Measurements from ENCODE around the gene NRF1.

The NRF1 gene

GRCh38 chr7:129797214-129797789 is 185.8 kb downstream of the NRF1 start:
- H3K4me3 ChIP-seq (ENCODE audit: control insufficient read depth, low read depth, low read length), result no peak overlapping the region
- no peak for DNase-seq (ENCODE audit: low read depth)
- TF ChIP-seq, protein P1, sequence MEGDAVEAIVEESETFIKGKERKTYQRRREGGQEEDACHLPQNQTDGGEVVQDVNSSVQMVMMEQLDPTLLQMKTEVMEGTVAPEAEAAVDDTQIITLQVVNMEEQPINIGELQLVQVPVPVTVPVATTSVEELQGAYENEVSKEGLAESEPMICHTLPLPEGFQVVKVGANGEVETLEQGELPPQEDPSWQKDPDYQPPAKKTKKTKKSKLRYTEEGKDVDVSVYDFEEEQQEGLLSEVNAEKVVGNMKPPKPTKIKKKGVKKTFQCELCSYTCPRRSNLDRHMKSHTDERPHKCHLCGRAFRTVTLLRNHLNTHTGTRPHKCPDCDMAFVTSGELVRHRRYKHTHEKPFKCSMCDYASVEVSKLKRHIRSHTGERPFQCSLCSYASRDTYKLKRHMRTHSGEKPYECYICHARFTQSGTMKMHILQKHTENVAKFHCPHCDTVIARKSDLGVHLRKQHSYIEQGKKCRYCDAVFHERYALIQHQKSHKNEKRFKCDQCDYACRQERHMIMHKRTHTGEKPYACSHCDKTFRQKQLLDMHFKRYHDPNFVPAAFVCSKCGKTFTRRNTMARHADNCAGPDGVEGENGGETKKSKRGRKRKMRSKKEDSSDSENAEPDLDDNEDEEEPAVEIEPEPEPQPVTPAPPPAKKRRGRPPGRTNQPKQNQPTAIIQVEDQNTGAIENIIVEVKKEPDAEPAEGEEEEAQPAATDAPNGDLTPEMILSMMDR (conservative IDR thresholded peaks at IDR 0.05; ENCODE audit: control insufficient read depth, insufficient read depth, low read depth, low read length), result no peak

GRCh38 chr7:129798616-129799349 is 187.3 kb downstream of the NRF1 start:
- no peak overlapping the region for H3K4me3 ChIP-seq (ENCODE audit: control insufficient read depth, low read depth, low read length)
- DNase-seq (ENCODE audit: low read depth), result no peak
- TF ChIP-seq, protein P1 (conservative IDR thresholded peaks at IDR 0.05; ENCODE audit: control insufficient read depth, insufficient read depth, low read depth, low read length), result no peak

GRCh38 chr7:129799350-129799955 is 187.9 kb downstream of the NRF1 start:
- H3K4me3 ChIP-seq (ENCODE audit: control insufficient read depth, low read depth, low read length), result no peak overlapping the region
- TF ChIP-seq, protein P1 (conservative IDR thresholded peaks at IDR 0.05; ENCODE audit: control insufficient read depth, insufficient read depth, low read depth, low read length), result no peak
- no peak for DNase-seq (ENCODE audit: low read depth)

GRCh38 chr7:129800901-129801300 is 189.4 kb downstream of the NRF1 start:
- no peak for DNase-seq (ENCODE audit: low read depth)
- TF ChIP-seq, protein P1 (conservative IDR thresholded peaks at IDR 0.05; ENCODE audit: control insufficient read depth, insufficient read depth, low read depth, low read length), result no peak
- H3K4me3 ChIP-seq (ENCODE audit: control insufficient read depth, low read depth, low read length), result no peak overlapping the region

DNA sequence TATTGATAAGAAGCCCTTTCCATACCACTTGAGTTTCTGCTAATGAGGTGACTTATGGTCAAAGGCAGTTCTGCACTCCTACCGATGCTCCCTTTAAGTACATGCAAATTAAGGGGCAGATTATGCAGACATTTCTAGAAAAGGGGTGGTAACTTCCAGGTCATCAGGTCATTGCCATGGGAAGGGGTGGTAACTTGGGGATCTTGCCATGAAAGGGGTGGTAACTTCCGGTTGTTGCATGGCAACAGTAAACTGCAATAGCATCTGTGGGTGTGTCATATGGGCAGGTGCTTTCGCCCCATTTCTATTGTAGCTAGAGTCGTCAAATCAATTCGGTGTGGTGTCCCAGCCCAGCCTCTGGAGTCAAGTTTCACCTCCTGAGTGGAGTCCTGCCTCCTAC is 190.4 kb downstream of the NRF1 start:
- TF ChIP-seq, protein P1 (conservative IDR thresholded peaks at IDR 0.05; ENCODE audit: control insufficient read depth, insufficient read depth, low read depth, low read length), result no peak
- H3K4me3 ChIP-seq (ENCODE audit: control insufficient read depth, low read depth, low read length), result no peak overlapping the region
- no peak for DNase-seq (ENCODE audit: low read depth)

DNA sequence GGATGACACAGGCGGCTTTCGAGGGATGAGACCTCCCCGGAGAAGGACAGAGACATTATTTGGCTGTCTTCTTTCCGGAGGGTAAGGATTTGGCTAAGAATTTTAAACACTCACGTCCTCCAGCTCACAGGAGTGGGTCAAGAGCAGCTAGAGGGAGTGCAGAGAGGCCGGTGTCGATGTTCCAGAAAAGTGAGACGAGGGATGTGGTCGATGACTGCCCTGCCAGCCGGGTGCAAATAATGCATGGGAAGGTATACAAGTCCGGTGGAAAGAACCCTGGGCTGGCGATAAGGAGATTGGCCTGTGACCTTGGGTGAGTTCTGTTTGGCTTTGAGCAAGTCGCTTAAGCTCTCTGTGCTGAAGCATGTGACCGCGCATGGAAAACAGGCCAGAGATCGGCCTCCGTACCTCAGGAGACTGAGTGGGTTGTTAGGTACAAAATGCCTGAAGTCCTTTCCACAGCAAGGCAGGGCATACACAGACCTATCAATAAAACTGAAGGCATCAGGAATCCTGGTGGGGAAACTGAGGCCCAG is 192.1 kb downstream of the NRF1 start:
- no peak overlapping the region for H3K4me3 ChIP-seq (ENCODE audit: control insufficient read depth, low read depth, low read length)
- TF ChIP-seq, protein P1 (conservative IDR thresholded peaks at IDR 0.05; ENCODE audit: control insufficient read depth, insufficient read depth, low read depth, low read length), result no peak
- no peak for DNase-seq (ENCODE audit: low read depth)
